GM12891 (cell line): ENCODE results near the gene ACP4.

Experiments used
- DNase-seq: peaks from one replicate; pipeline ENCODE4 v3.0.0; 2011; ENCODE audit warnings: low spot score; ENCODE audit not compliant: insufficient read length
- FAIRE-seq: peaks from 2 replicates; lab custom pipeline; 2011; peaks lifted over from hg19 to GRCh38; lab: Jason Lieb, UNC
- PAX5 ChIP-seq: IDR thresholded peaks from 2 replicates; pipeline ENCODE4 v1.6.1; 2011; ENCODE audit warnings: low read length, moderate library complexity, mild to moderate bottlenecking; ENCODE audit not compliant: insufficient read depth, severe bottlenecking
- POLR2A ChIP-seq: IDR thresholded peaks from 2 replicates; pipeline ENCODE4 v1.6.1; 2011; ENCODE audit warnings: low read depth, low read length, control low read depth
- POLR2AphosphoS5 ChIP-seq: IDR thresholded peaks from 2 replicates; pipeline ENCODE4 v1.6.1; 2011; ENCODE audit warnings: low read depth, low read length, control low read depth
- POU2F2 ChIP-seq: IDR thresholded peaks from 2 replicates; pipeline ENCODE4 v1.6.1; 2011; ENCODE audit warnings: low read depth, mild to moderate bottlenecking, control low read depth, low read length, moderate library complexity
- SPI1 ChIP-seq: IDR thresholded peaks from 2 replicates; pipeline ENCODE4 v1.6.1; 2011; ENCODE audit warnings: low read depth, low read length, control low read depth
- TAF1 ChIP-seq: IDR thresholded peaks from 2 replicates; pipeline ENCODE4 v1.6.1; 2011; ENCODE audit warnings: low read depth, low read length, control low read depth

Gene ACP4

DNA sequence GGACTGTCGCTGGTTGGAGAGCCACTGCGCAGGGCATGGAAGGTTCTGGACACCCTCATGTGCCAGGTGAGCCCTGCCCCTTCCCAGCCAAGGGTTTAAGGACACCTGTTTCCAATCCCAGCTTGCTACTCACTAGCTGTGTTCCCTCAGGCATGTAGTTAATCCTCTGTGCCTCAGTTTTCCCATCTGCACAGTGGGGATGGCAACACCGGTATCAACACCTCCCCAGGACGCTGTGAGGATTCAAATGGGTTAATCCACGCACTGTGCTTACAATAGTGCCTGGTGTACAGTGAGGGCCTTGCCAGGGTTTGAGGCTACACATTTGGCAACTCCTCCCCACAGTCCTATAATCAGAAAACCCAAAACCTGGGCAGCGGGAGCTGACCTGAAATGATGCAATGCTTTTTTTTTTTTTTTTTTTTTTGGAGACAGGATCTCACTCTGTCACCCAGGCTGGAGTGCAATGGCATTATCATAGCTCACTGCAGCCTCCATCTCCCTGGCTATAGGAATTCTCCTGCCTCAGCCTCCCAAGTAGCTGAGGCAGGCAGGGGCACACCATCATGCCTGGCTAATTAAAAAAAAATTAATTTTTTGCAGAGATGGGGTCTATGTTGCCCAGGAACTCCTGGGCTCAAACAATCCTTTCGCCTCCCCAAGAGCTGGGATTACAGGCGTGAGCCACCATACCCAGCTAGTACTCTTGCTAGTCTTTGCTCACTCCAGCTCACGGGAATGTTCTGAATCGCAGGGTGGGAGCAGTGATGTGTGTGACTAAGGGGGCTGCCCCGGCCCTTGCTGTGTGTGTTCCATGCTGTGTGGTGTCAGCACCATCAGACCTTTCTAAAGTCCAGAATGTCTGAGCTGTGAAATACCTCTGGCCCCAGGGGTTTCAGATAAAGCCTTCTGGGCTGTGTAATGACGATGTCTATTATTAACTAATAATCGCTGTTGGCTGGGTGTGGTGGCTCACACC lies 2.3 kb downstream of the ACP4 start:
- DNase-seq: no peak
- no peak for FAIRE-seq

DNA sequence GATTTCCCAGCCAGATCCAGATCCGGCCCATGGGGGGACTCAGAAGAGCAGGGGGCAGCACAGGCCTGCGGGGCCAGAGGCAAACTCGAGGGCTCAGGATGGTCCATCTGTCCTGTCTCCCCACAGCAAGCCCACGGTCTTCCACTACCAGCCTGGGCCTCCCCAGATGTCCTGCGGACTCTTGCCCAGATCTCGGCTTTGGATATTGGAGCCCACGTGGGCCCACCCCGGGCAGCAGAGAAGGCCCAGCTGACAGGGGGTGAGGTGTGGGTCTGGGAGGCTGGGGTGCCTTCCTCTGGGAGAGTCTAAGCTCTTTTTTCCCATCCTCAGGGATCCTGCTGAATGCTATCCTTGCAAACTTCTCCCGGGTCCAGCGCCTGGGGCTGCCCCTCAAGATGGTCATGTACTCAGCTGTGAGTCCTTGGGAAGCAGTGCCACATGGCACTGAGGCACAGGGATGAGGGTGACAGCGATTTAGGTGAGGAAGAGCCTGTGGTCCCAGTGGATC lies 3.4 kb downstream of the ACP4 start:
- TF ChIP-seq PAX5 (no peak), POLR2AphosphoS5 (0 out of 2 replicates have a peak, but pooled peaks have one; percentile 15), SPI1 (no peak)
- FAIRE-seq (no peak), DNase-seq (no peak)

More for the DNA sequence above, 2.3 kb downstream of the ACP4 start:
- TF ChIP-seq POU2F2 (peak; percentile 64; the same call in 1 of the 2 replicates), POLR2AphosphoS5 (peak; percentile 64; the same call in 1 of the 2 replicates), POLR2A (peak; percentile 66), PAX5 (no peak), SPI1 (no peak), TAF1 (no peak)

DNA sequence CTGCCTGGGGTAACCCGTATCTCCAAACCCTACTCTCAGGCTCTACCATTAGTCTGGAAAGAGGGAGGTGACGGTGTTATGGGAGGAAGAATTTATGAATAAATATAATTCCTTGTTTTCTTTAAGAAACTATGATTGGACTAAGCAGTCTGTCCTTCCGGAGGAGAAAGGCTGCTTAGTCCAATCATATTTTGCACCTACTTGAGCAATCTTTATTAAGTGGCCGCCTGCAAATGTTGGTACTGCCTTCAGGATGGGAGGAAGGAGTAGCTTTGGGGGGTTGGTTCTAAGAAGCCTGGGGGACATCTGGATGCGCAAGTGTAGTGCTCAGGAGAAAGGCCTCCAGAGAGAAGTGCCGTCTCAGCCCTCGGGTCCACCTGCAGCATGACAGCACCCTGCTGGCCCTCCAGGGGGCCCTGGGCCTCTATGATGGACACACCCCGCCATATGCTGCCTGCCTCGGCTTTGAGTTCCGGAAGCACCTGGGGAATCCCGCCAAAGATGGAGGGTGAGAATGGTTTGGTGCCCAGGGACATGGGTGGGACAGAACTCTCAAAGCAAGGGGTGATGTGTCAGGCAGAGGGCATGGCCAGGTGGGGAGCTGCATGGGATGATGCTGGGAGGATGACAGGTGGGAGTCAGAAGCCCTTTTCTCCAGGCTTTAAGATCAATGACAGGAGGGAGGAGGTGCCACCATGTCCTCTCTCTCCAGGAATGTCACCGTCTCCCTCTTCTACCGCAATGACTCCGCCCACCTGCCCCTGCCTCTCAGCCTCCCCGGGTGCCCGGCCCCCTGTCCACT lies 4.1 kb downstream of the ACP4 start:
- peak; percentile 91 for TF ChIP-seq POLR2A
- TF ChIP-seq TAF1: no peak
- TF ChIP-seq PAX5: no peak
- peak; percentile 86 for TF ChIP-seq POLR2AphosphoS5
- peak; percentile 89 for TF ChIP-seq POU2F2
- TF ChIP-seq SPI1: no peak
- FAIRE-seq: peak; percentile 57
- peak; percentile 69 for DNase-seq

DNA sequence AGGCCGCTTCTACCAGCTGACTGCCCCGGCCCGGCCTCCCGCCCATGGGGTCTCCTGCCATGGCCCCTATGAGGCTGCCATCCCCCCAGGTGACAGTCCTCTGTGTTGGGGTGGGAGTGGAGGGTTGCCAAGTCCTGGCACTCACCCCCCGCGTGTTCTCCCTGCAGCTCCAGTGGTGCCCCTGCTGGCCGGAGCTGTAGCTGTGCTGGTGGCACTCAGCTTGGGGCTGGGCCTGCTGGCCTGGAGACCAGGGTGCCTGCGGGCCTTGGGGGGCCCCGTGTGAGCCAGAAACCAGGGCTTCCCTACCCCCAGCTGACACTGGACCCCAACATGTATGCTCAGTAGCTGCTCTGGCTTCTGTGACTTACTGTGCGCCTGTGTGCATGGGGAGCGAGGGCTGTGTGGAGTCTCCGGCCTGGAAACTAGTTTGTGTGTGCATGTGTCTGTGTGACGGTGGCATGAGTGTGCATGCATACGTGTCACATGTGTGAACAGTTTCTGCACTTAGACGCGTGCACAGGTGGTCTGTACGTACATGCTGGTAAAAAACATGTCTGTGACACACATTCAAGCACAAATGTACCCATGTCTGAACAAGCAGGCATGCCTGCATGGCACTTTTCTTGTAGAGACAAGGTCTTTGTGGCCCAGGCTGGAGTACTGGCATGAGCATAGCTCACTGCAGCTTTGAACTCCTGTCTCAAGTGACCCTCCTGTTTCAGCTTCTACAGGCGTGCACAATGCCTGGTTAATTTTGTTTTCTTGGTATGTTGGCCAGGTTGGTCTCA lies 4.9 kb downstream of the ACP4 start:
- DNase-seq: no peak
- TF ChIP-seq POLR2A (peak; percentile 80), POU2F2 (peak; percentile 70; the same call in 1 of the 2 replicates), SPI1 (no peak), POLR2AphosphoS5 (peak; percentile 77), PAX5 (no peak), TAF1 (no peak)
- FAIRE-seq: peak; percentile 82

DNA sequence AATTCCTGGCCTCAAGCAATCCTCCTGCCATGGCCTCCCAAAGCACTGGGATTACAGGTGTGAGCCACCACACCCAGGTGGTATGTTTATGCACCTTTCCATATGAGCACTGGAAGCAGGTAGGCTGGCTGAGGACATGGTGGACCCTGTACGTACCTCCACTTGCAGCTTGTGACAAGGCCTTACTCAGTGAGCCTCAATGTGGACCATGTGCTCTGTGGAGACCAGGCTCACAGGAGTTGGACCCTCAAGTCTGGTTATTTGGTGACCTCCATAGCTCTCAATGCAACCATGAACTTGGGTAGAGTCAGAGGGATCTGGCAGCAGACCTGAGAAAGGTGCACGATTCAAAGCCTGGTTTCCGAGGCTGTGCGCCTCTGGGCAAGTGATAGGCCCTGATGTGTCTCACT lies 5.5 kb downstream of the ACP4 start:
- no peak for DNase-seq
- TF ChIP-seq TAF1 (no peak), POLR2AphosphoS5 (peak; percentile 17), POU2F2 (peak; percentile 34; the same call in 1 of the 2 replicates), POLR2A (peak; percentile 12; the same call in 1 of the 2 replicates), SPI1 (no peak), PAX5 (no peak)
- FAIRE-seq: no peak

DNA sequence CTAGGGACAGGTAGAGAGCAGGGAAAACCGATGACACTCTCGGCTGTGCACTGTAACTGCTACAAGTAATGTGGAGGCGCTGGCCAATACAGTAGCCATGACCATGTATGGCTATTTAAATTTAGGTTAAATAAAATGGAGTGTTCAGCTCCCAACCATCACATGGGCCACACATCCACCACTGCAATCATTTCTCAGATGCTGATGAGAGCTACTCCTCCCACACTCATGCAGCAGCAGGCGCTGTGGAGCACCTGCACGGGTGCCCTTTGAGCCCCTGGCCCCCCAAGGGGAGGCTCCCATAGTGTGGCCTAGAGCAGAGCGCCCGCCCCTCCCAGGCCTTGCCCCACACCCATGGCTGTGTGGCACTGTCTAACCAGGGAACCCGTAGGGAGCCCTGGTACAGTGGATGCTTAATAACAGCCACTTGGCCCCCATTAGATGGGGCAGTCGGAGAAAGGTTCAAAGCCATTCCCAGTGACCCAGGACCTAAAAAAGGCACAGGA lies 6.0 kb downstream of the ACP4 start:
- TF ChIP-seq POU2F2: peak; percentile 7
- TF ChIP-seq TAF1: no peak
- FAIRE-seq (no peak), DNase-seq (no peak)

DNA sequence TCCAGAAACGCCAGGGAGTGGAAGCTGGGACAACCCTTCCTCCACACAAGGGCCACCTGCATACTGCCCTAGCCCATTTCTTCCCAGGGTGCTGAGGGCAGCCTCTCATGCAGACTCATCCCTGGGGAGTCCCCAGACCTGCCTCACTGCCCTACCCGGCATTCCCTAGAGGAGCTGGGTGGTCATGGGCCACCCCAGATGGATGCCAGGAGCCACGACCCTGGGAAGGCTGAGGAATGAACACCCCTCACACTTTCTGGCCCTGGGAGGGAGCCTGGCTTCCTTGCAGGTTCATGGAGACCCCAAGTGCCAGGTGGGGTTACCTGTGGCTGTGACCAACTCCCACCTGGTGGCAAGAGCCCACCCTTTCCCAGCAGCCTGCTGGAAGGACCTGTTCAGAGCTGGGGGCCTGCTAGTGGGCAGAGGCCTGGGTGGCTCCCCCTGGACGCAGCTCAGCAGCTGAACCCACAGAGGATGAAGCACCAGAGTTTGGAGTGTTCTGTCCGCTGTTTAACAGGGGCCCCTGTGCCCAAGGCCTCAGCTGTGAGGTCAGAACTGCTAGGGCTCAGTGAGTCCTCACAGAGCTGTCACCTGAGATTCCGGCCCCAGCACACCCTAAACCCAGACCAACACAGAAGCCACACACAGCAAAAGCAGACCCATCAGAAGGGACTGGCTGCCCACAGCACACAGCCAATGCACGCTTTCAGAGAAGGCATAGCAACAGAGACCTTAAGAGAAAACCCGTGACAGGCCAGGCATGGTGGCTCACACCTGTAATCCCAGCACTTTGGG lies 6.6 kb downstream of the ACP4 start:
- FAIRE-seq: no peak
- peak; percentile 88; the same call in 1 of the 2 replicates for TF ChIP-seq POLR2AphosphoS5
- no peak for TF ChIP-seq POU2F2
- peak; percentile 88 for TF ChIP-seq POLR2A

DNA sequence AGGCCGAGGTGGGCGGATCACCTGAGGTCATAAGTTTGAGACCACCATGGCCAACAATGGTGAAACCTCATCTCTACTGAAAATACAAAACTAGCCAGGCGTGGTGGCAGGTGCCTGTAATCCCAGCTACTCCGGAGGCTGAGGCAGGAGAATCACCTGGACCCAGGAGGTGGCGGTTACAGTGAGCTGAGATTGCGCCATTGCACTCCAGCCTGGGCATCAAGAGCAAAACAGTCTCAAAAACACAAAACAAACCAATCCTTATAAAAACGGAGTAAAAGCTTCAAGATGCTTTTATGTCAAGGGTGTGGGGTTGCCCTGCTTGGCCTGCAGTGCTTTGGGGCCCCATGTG lies 7.2 kb downstream of the ACP4 start:
- no peak for FAIRE-seq
- DNase-seq: no peak
- TF ChIP-seq POLR2AphosphoS5 (no peak; the same call in 1 of the 2 replicates), TAF1 (no peak), POU2F2 (no peak), SPI1 (no peak), PAX5 (no peak), POLR2A (no peak; the same call in 1 of the 2 replicates)

More for the DNA sequence above, 6.6 kb downstream of the ACP4 start:
- no peak for DNase-seq
